Small intestine (tissue), 7 donors: Measurements from ENCODE around the gene TEX48. TPM values are rescaled to one million over a fixed set of nuclear protein-coding genes. Genes with fewer than 3 reads are reported as not detected.

Experiments used
- DNase-seq, 2 donors: peaks; one replicate each; pipeline versions ENCODE4 v3.0.0 to v3.0.0-alpha.2; 2013
- FAIRE-seq: peaks from 2 replicates; lab custom pipeline; 2012; peaks lifted over from hg19 to GRCh38; lab: Jason Lieb, UNC
- H3K27ac ChIP-seq, 3 donors: one replicate each; pipeline ENCODE4 v1.5.1; 2013; ENCODE audit warnings: low read length in 2 of 3, mild to moderate bottlenecking in 2 of 3, control low read depth in 1 of 3, inconsistent platforms in 1 of 3, low read depth in 1 of 3, moderate library complexity in 1 of 3
- H3K27me3 ChIP-seq, 3 donors: one replicate each; pipeline ENCODE4 v1.6.1; 2013; ENCODE audit warnings: low read length in 3 of 3, inconsistent platforms in 1 of 3; ENCODE audit not compliant: control insufficient read depth in 3 of 3, insufficient read depth in 3 of 3
- H3K36me3 ChIP-seq, 3 donors: one replicate each; pipeline ENCODE4 v1.6.1; 2013; ENCODE audit warnings: low read length in 3 of 3, inconsistent platforms in 1 of 3, low read depth in 1 of 3, mild to moderate bottlenecking in 1 of 3, moderate library complexity in 1 of 3; ENCODE audit not compliant: control insufficient read depth in 3 of 3, insufficient read depth in 2 of 3
- H3K4me1 ChIP-seq, 3 donors: one replicate each; pipeline ENCODE4 v1.6.1; 2013; ENCODE audit warnings: low read length in 2 of 3, inconsistent platforms in 1 of 3, low read depth in 1 of 3, mild to moderate bottlenecking in 1 of 3, moderate library complexity in 1 of 3; ENCODE audit not compliant: control insufficient read depth in 3 of 3, insufficient read depth in 2 of 3
- H3K4me3 ChIP-seq, 3 donors: one replicate each; pipeline ENCODE4 v1.5.1; 2013; ENCODE audit warnings: low read length in 3 of 3, control low read depth in 1 of 3, inconsistent platforms in 1 of 3, low read depth in 1 of 3, mild to moderate bottlenecking in 1 of 3, moderate library complexity in 1 of 3
- H3K9me3 ChIP-seq, 2 donors: one replicate each; pipeline ENCODE4 v1.6.1; 2013; ENCODE audit warnings: low read depth in 1 of 2, low read length in 1 of 2; ENCODE audit not compliant: control insufficient read depth in 2 of 2, insufficient read depth in 1 of 2
- WGBS, 3 donors: extraction: QIAGEN DNeasy Blood & Tissue Kit; methylation state at CpG; one replicate each; pipeline ENCODE4 v1.1.7; 2013; 5-methylcytosine and 5-hydroxymethylcytosine counted together
- polyA plus RNA-seq, 4 donors: library from polyadenylated mRNA; stranded (reverse) in 3 of 4; unstranded in 1 of 4; fragments of 200-250 nt in 3 of 4; fragments of 120-200 nt in 1 of 4; gene quantifications; one replicate each; pipeline versions ENCODE4 v1.2.1 to v1.2.3, GENCODE V29; 2013
- donor health status: healthy with polysubstance abuse.
- donor health status: control.
- donor health status: control.
- donor health status: Bipolar disorder and iron deficiency.
- donor health status: healthy.

The TEX48 gene
- polyA plus RNA-seq, 4 donors = not detected

DNA sequence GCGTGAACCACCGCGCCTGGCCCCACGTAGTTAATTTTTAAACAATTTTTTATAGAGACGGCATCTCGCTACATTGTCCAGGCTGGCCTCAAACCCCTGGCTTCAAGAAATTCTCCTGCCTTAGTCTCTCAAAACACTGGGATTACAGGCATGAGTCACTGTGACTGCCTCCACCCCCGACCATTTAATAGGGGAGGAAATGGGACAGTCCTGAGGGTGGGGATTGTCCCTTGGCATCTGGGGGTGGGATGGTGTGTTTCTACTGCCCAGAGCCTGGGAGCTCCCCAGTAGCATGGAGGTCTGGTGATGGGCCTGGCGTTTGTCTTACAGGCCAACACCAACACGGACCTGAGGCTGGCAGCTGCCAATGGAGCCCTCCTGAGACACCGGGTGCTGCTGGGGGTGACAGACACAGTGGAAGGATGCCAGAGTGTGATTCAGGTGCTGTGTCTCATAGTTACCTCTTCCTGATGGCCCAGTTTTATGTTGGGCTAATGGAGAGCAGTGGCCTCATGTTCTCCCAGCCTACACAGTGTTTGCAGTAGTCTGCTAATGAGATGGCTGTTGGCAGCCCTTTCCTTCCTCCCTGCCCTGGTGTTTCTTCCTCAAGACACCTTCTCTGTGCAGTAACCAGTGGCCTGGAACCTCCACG, 48.4 kb downstream of the TEX48 start:
- Histone ChIP-seq H3K36me3 (peaks cover 3 to 46% (median 13%) of the 10 kb centered on the region in 3 donors), H3K27me3 (no peaks in the 10 kb centered on the region), H3K27ac (no peak overlapping the region), H3K4me1 (no peaks in the 10 kb centered on the region), H3K9me3 (no peaks in the 10 kb centered on the region), H3K4me3 (no peak overlapping the region)
- FAIRE-seq (no peak), DNase-seq (no peak)
- 84 to 93% (median 89%) methylated on average over 11 of the region's 11 CpGs for WGBS, 3 donors

GRCh38 chr9:114631166-114631565, 50.8 kb downstream of the TEX48 start:
- no peaks in the 10 kb centered on the region for H3K9me3 ChIP-seq
- H3K27me3 ChIP-seq = no peaks in the 10 kb centered on the region
- H3K27ac ChIP-seq = no peak overlapping the region
- FAIRE-seq (no peak), DNase-seq (no peak)
- 0 to 35% (median 5%) methylated on average over 2 of the region's 2 CpGs for WGBS, 3 donors
- peaks cover 0 to 46% (median 9%) of the 10 kb centered on the region in 3 donors for H3K36me3 ChIP-seq
- no peak overlapping the region for H3K4me3 ChIP-seq
- H3K4me1 ChIP-seq = no peaks in the 10 kb centered on the region

DNA sequence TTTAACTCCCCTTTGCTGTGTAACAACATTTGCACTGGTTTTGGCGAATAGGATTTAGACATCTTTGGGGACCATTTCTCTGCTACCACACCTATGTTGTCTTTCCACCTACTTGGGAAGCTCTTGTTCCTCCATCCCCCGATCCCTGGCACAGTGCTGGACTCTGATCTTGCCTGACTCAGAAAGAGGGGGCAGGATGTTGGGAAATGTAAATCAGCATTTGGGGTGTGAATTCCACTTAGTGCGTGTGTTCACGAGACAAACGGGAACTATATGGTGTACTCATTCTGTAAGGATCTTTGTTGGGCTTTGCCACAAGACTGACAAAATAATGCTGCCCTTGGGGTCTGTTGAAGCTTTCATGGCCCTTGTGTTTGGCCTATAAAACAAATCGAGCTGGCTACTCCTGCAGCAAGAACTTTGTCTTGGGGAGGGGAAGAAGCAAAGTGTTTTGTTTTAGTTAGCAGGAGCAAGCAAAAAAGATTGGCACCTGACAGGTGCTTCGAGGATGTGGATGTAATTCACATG, 52.4 kb downstream of the TEX48 start:
- FAIRE-seq (no peak), DNase-seq (no peak)
- Histone ChIP-seq H3K36me3 (peaks cover 0 to 38% (median 9%) of the 10 kb centered on the region in 3 donors), H3K27ac (no peak overlapping the region), H3K4me3 (no peak overlapping the region), H3K27me3 (no peaks in the 10 kb centered on the region), H3K4me1 (no peaks in the 10 kb centered on the region), H3K9me3 (no peaks in the 10 kb centered on the region)
- whole genome bisulfite sequencing, 3 donors = 67 to 83% (median 72%) methylated on average over 7 of the region's 7 CpGs

GRCh38 chr9:114627553-114627952, 54.4 kb downstream of the TEX48 start:
- no peaks in the 10 kb centered on the region for H3K9me3 ChIP-seq
- FAIRE-seq (no peak), DNase-seq (no peak)
- H3K27ac ChIP-seq = no peak overlapping the region
- WGBS, 3 donors = 93 to 96% (median 93%) methylated on average over 1 of the region's 1 CpG
- no peaks in the 10 kb centered on the region for H3K4me1 ChIP-seq
- H3K27me3 ChIP-seq = no peaks in the 10 kb centered on the region
- peaks cover 0 to 32% (median 9%) of the 10 kb centered on the region in 3 donors for H3K36me3 ChIP-seq
- H3K4me3 ChIP-seq = no peak overlapping the region

DNA sequence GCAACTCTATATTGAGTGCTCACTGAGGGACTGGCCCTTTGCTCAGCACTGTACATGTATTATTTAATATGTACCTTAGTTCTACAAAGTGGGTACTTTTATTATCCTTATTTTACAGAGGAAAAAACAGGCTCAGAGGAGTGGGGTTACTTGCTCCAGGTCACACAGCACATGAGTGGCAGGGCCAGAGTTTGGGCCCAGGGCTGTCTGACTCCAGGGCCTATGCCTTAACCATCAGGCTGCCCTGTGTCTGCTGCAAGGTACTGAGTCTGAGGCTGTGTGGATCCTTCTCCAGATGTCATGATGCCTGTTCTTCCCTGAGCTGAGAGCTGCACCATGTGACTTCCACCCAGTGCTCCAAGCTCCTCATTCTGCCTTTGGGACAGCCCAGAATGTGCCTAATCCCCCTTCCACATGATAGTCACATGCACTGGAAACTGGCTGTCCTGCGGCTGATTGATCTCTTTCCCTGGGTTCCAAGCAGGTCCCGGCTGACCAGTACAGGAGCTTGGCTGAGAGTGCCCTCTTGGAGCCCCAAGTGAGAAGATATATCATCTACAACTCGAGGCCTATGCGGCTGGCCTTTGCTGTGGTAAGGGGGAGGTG, 55.5 kb downstream of the TEX48 start:
- no peak overlapping the region for H3K27ac ChIP-seq
- FAIRE-seq (no peak), DNase-seq (no peak)
- H3K27me3 ChIP-seq = no peaks in the 10 kb centered on the region
- no peaks in the 10 kb centered on the region for H3K4me1 ChIP-seq
- WGBS, 3 donors = 86 to 97% (median 93%) methylated on average over 4 of the region's 4 CpGs
- H3K4me3 ChIP-seq = no peak overlapping the region
- no peaks in the 10 kb centered on the region for H3K9me3 ChIP-seq
- peaks cover 0 to 28% (median 9%) of the 10 kb centered on the region in 3 donors for H3K36me3 ChIP-seq

DNA sequence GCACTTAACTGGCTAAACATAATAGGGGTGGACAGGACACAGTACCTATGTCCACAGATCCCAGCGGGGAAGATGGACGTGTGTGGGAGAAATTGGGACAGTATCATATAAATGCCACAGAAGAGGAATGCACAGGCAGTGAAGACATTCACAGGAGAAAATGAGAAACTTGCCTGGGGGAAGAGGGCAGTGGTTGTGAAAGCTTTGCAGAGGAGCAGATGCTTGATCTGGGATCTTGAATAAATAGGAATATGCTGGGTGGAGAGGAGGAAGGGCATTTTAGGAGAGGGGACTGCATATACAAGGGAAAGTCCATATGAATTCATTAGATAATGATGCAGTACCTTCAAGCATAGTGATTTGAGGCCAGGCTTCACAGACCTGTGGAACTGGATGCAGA, 57.3 kb downstream of the TEX48 start:
- WGBS, 3 donors = 95 to 98% (median 98%) methylated on average over 2 of the region's 2 CpGs
- FAIRE-seq = no peak
- no peaks in the 10 kb centered on the region for H3K4me1 ChIP-seq

DNA sequence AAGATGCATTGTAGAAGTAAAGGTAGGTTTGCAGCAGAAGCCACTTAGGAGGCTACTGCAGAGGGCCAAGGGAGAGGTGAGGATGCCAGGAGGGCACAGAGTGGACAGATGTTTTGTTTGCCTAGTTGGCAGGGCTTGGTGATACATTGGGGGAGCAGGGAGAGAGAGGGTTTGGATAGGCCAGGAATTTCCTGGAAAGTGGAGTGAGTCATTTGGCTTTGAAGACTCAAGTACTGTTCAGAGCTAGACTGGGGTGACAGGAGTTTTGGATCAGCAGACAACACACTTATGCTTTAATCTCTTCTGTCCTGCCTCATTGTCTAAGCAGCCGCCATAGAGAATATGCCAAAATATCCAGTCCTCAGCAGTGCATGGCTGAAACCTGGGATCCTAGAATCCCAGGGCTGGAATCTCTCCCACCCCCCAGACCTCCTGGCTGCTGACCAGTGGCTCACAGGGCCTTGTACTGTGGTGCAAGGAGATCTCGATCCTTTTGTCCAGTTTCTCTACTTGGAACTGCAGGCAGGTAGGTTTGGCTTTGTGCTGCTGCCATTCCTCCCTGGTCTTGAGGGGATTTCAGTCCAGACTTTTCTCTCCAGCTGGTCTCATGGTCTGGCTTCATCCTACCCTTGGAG, 59.9 kb downstream of the TEX48 start:
- H3K36me3 ChIP-seq = peaks cover 0 to 22% (median 0%) of the 10 kb centered on the region in 3 donors
- FAIRE-seq (no peak), DNase-seq (no peak)
- H3K4me1 ChIP-seq = no peaks in the 10 kb centered on the region
- H3K27ac ChIP-seq = no peak overlapping the region
- H3K9me3 ChIP-seq = no peaks in the 10 kb centered on the region
- H3K27me3 ChIP-seq = no peaks in the 10 kb centered on the region
- no peak overlapping the region for H3K4me3 ChIP-seq
- WGBS, 3 donors = 71 to 100% (median 91%) methylated on average over 2 of the region's 2 CpGs

More for the DNA sequence above, 57.3 kb downstream of the TEX48 start:
- no peak overlapping the region for H3K4me3 ChIP-seq
- H3K27ac ChIP-seq = no peak overlapping the region
- H3K9me3 ChIP-seq = no peaks in the 10 kb centered on the region
- no peak for DNase-seq
- H3K36me3 ChIP-seq = peaks cover 0 to 24% (median 8%) of the 10 kb centered on the region in 3 donors
- no peaks in the 10 kb centered on the region for H3K27me3 ChIP-seq

GRCh38 chr9:114621561-114621960, 60.4 kb downstream of the TEX48 start:
- FAIRE-seq = no peak
- no peak overlapping the region for H3K4me3 ChIP-seq
- H3K27me3 ChIP-seq = no peaks in the 10 kb centered on the region
- H3K27ac ChIP-seq = no peak overlapping the region
- H3K36me3 ChIP-seq = peaks cover 0 to 20% (median 0%) of the 10 kb centered on the region in 3 donors
- no peaks in the 10 kb centered on the region for H3K9me3 ChIP-seq
- no peaks in the 10 kb centered on the region for H3K4me1 ChIP-seq
- no peak for DNase-seq
- 86 to 91% (median 87%) methylated on average over 7 of the region's 7 CpGs for WGBS, 3 donors
